Measurements from ENCODE around the gene IER3.

IER3 gene

GRCh38 chr6:30744054-30744805, at the start of gene IER3:
TSS of gene IER3 (minus strand) at chr6:30744547. CDS start at chr6:30744518, 29 bp downstream.
- peak in 7 of 10 donors; percentile 59 to 93 (median 60) for DNase-seq
- intact Hi-C loops (cut with DNase I): loop anchor here (5.0 to 10.0 kb wide), 3 partner anchors 38 to 341 kb away; no protein-coding TSS in a partner anchor

GRCh38 chr6:30793521-30794194, 49.3 kb upstream of the IER3 start:
- intact Hi-C loops (cut with DNase I): no loop called here
- no peak for DNase-seq

- intact Hi-C loops (cut with DNase I): no loop called here
- DNase-seq: peak in 1 of 10 donors; percentile 7
These were observed 48.4 kb upstream of the IER3 start for GRCh38 chr6:30792786-30793185.

DNA sequence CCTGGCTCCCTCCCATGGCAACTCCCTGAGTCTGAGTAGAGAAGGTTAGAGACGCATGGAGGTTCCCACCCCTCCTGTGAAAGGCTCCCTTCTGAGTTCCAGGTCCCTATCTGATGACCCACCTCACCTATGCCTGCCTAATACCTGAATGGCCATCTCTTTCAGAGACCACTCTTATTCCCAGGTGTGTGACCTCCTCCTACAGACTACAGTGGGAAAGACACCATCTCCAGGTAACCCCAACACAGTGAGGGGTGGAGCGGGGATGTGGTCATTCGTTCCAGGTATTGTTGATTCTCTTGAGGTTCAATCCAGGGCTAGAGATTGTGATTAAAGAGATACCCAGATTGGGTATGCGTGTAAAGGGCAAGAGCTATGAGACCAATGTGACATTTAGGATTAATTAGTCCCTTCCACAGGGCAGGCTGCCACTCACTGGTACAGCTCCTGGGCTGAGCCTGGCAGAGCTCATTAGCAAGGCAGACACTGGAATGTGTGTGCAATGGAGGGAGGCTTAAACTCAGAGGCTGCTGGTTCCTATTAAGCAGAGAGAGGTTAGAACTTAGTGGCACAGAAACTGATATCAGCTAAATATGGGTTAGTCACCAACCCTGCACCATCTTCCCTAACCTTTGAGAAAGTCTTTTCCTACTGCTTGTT, 46.5 kb upstream of the IER3 start:
- DNase-seq: peak in 1 of 10 donors; percentile 2
- intact Hi-C loops (cut with DNase I): no loop called here

GRCh38 chr6:30789606-30790005, 45.3 kb upstream of the IER3 start:
- intact Hi-C loops (cut with DNase I): no loop called here
- DNase-seq: peak in 1 of 10 donors; percentile 28

- no peak for DNase-seq
- intact Hi-C loops (cut with DNase I): no loop called here
These were observed 43.6 kb upstream of the IER3 start for GRCh38 chr6:30787954-30788353.

- DNase-seq: no peak
- intact Hi-C loops (cut with DNase I): loop anchor here (5.0 kb wide), 1 partner anchor 40 kb away; the partner anchor contains the start of genes FLOT1 and IER3
These were observed 38.2 kb upstream of the IER3 start for GRCh38 chr6:30782425-30783014.

DNA sequence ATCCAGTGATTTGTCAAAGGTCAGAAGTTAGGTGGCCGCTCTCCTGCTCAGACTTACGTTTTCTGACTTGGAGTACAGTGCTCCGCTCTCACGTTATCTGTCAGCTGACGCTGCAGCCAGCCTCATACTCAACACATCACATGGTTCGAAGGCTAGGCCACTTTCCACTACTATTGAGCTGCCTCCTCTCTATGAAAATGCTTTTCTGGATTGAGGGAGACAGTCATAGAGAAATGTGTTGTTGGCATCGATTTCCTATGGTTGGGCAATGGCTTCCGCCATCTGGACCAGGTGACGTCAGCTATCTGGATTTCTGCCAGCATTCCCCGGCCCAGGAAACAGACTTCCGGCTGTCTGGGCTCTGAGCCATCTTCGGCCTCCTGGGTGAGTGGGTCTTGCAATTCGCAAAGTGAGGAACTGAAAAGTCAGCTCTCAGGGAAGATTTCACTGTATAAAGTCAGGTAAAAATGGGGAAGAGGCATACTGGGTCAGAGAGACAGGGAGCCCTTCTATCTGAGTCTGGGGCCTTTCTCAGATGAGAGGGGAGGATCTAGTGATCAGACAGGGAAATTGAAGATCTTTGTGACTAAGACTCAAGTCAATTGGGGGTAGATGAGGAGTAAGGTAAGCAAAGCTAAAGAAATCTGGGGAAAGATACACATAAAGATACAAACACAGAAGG, 37.5 kb upstream of the IER3 start:
- peak; percentile 78 to 97 (median 86) for DNase-seq
- intact Hi-C loops (cut with DNase I): loop anchor here (5.0 kb wide), 1 partner anchor 40 kb away; the partner anchor contains the start of genes FLOT1 and IER3

DNA sequence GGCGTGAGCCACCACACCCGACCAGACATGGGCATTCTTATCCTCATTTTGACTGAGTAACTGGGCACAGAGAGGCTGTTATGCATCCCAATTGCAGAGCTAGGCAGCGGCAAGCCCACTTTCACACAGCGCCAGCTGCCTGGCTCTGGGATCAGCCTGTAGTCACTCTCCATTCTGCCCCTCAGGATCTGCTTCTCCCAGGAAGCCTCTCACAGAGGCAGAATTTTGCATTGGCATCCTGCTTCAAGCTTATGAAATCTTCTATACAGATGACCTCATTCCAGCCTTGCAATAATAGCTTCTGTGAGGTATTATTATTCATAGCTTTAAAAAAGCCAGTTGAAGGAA, 37.0 kb upstream of the IER3 start:
- intact Hi-C loops (cut with DNase I): loop anchor here (5.0 kb wide), 1 partner anchor 39 kb away; the partner anchor contains the start of genes FLOT1 and IER3
- no peak for DNase-seq

- intact Hi-C loops (cut with DNase I): loop anchor here (5.0 kb wide), 1 partner anchor 38 kb away; the partner anchor contains the start of genes FLOT1 and IER3
- DNase-seq: no peak
These were observed 36.2 kb upstream of the IER3 start for GRCh38 chr6:30780642-30780920.

GRCh38 chr6:30779850-30780641, 35.7 kb upstream of the IER3 start:
- intact Hi-C loops (cut with DNase I): loop anchor here (5.0 kb wide), 1 partner anchor 38 kb away; the partner anchor contains the start of genes FLOT1 and IER3
- DNase-seq: peak in 1 of 10 donors; percentile 57

- DNase-seq: peak in 1 of 10 donors; percentile 28
- intact Hi-C loops (cut with DNase I): no loop called here
These were observed 33.8 kb upstream of the IER3 start for GRCh38 chr6:30778001-30778635.

GRCh38 chr6:30777155-30777485, 32.8 kb upstream of the IER3 start:
- intact Hi-C loops (cut with DNase I): no loop called here
- peak in 1 of 10 donors; percentile 12 for DNase-seq

DNA sequence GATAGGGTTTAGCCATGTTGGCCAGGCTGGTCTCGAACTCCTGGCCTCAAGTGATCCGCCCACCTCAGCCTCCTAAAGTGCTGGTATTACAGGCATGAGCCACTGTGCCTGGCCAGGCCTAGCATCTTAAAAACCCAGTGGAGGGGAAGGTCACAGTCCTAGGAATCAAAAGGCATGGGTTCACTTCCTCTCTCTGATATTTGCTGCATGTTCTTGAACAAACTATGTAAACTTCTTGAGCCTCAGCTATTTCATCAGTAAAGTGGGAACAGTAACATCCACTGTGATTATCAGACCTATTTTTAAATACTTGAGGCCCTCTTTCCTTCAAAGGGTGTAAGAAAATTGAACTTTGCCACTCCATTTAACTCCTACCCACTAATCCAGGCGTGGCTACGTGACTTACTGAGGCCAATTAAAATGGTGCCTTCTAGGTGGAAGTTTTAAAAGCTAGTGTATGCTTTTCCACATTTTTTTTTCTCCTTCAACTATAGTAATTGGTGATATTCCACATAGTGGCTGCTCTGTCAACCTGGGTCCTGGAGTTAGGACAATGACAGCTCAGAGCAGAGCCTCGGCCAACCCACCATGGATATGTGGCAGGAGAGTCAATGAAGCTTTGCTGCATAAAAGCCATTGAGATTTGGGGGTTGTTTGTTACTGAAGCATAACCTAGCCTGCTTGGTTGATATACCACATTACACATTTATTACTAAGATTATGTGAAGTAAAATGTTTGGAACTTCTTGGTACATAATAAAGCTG, 32.2 kb upstream of the IER3 start:
- DNase-seq: peak in 1 of 10 donors; percentile 4
- intact Hi-C loops (cut with DNase I): no loop called here

DNA sequence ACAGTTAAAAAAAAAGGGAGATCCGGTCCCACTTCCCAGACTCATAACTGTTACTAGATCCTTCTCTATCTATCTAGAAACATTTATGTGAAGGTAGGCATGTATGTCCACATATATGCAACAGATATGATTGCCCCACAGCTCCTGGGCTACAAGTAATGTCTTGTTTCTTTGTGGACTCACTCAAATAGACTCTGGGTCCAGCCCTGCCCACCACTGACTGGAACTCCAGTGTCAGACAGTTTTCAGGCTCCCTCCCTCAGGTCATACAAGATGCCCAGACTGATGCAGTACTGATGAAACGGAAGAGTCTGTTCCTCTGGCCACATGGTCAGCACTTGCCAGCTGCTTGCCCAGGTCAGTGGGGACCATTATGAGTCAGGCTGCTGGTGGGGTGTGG, 30.8 kb upstream of the IER3 start:
- intact Hi-C loops (cut with DNase I): no loop called here
- DNase-seq: peak in 1 of 10 donors; percentile 49

DNA sequence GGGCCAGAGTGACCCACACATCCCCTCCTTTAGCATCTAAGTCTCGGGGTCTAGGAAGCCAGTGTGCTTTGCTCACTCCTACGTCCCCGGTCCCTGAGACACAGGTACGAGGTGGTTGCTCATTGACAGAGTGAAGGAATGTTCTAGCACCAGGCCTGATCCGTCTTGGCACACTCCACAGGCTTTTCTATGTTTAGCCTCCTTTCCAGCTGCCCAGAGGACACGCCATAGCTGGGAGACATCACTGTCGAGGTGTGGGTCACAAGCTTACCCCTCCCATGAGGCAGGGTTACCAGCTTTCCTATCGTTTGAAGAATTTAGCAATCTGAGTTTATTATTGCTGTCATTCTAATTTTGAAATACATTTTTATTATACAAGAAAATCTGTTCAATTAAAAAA, 30.4 kb upstream of the IER3 start:
- intact Hi-C loops (cut with DNase I): no loop called here
- DNase-seq: peak in 1 of 10 donors; percentile 61

- no peak for DNase-seq
- intact Hi-C loops (cut with DNase I): no loop called here
These were observed 26.2 kb upstream of the IER3 start for GRCh38 chr6:30770592-30770991.

DNA sequence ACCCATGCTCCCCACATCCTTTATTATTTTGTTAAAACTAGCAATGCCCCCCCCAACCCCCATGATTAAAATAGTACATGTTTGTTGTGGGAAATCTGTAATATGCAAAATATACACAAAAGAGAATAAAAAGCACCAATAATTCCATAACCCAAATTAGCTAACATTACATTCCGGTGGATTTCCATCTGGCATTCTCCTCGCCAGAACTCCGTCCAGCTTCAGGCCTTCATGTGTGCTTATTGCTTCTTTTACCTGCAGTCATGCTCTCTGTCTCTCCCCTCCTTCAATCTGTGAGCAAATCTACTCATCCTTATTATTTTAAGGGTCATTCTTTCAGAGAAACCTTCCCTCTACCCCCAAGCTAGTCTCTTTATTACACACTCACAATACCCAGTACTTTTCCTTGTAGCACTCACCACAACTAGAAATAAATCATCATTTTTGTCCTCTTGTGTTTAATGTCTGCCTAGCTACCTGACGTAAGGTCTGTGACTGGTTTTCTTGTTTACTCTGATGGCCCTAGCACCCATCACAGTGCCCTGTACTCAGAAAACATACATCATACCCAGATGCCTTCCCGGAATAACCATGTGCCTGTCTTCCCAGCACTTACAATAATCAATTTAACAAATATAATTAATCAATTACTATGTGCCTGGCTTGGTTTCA, 25.6 kb upstream of the IER3 start:
- DNase-seq: no peak
- intact Hi-C loops (cut with DNase I): no loop called here
